Activated T-cell treated with anti-CD3 and anti-CD28 coated beads for 24 hours (primary cell): ENCODE results near the gene HACE1.
"Not testable (repeated sequence)": the region's sequence is repeated elsewhere in the genome, so short reads cannot be mapped to it uniquely, and the experiment has no call there.

ENCODE experiments used
- DNase-seq: peaks from one replicate; pipeline ENCODE4 v3.0.0-alpha.2; 2020; ENCODE audit warnings: low read depth

HACE1 gene

GRCh38 chr6:104828478-104828877 lies 31.2 kb downstream of the HACE1 start:
- no peak for DNase-seq

- not testable (repeated sequence) for DNase-seq
These were observed 38.9 kb downstream of the HACE1 start for GRCh38 chr6:104820820-104821219.

- DNase-seq, result no peak
These were observed 43.6 kb downstream of the HACE1 start for GRCh38 chr6:104816125-104816524.

GRCh38 chr6:104814743-104815142 lies 45.0 kb downstream of the HACE1 start:
- DNase-seq, result no peak

- no peak for DNase-seq
These were observed 46.2 kb downstream of the HACE1 start for GRCh38 chr6:104813552-104813951.

GRCh38 chr6:104809116-104809515 lies 50.6 kb downstream of the HACE1 start:
- DNase-seq, result no peak

- DNase-seq, result not testable (repeated sequence)
These were observed 54.4 kb downstream of the HACE1 start for GRCh38 chr6:104805335-104805734.

GRCh38 chr6:104799134-104799657 lies 60.5 kb downstream of the HACE1 start:
- DNase-seq, result no peak

- DNase-seq, result no peak
These were observed 63.5 kb downstream of the HACE1 start for GRCh38 chr6:104796031-104796785.

- no peak for DNase-seq
These were observed 64.4 kb downstream of the HACE1 start for GRCh38 chr6:104795363-104795762.

GRCh38 chr6:104789770-104790190 lies 69.9 kb downstream of the HACE1 start:
- peak; percentile 4 for DNase-seq

- DNase-seq, result no peak
These were observed 71.3 kb downstream of the HACE1 start for GRCh38 chr6:104788400-104788799.

- DNase-seq, result no peak
These were observed 72.4 kb downstream of the HACE1 start for GRCh38 chr6:104787305-104787704.

- no peak for DNase-seq
These were observed 74.8 kb downstream of the HACE1 start for GRCh38 chr6:104784884-104785283.

- DNase-seq, result no peak
These were observed 88.4 kb downstream of the HACE1 start for GRCh38 chr6:104771258-104771832.

- no peak for DNase-seq
These were observed 90.8 kb downstream of the HACE1 start for GRCh38 chr6:104768906-104769305.

GRCh38 chr6:104766595-104766994 lies 93.1 kb downstream of the HACE1 start:
- no peak for DNase-seq

GRCh38 chr6:104754788-104755409 lies 104.8 kb downstream of the HACE1 start:
- no peak for DNase-seq

GRCh38 chr6:104753251-104753650 lies 106.5 kb downstream of the HACE1 start:
- no peak for DNase-seq

GRCh38 chr6:104750449-104750848 lies 109.3 kb downstream of the HACE1 start:
- no peak for DNase-seq

- not testable (repeated sequence) for DNase-seq
These were observed 120.6 kb downstream of the HACE1 start for GRCh38 chr6:104739124-104739523.

GRCh38 chr6:104737567-104737966 lies 122.2 kb downstream of the HACE1 start:
- DNase-seq, result not testable (repeated sequence)

- DNase-seq, result no peak
These were observed 123.2 kb downstream of the HACE1 start for GRCh38 chr6:104736545-104736944.
